K562 (cell line): ENCODE measurements around the gene LIX1L. TPM values are rescaled to one million over a fixed set of nuclear protein-coding genes. Genes with fewer than 3 reads are reported as not detected.
A peak's percentile ranks its signal among the peaks of the same experiment; 100 is the strongest.

Experiments used
- ARNT ChIP-seq, 2 experiments: fragments of 450-650 bp; IDR thresholded peaks; 2 replicates each; pipeline ENCODE4 v1.6.1; 2016; ENCODE audit warnings: mild to moderate bottlenecking in 1 of 2
- MTA1 ChIP-seq: fragments of 450-650 bp; IDR thresholded peaks from 2 replicates; pipeline ENCODE4 v1.6.1; 2017; ENCODE audit warnings: borderline replicate concordance
- NUFIP1 ChIP-seq: fragments of 450-650 bp; IDR thresholded peaks from 2 replicates; pipeline ENCODE4 v1.6.1; 2018; ENCODE audit not compliant: partially characterized antibody
- RFX1 ChIP-seq: fragments of 450-650 bp; IDR thresholded peaks from 2 replicates; pipeline ENCODE4 v1.6.1; 2016; ENCODE audit warnings: mild to moderate bottlenecking, moderate library complexity
- polyA plus RNA-seq, 8 experiments: library from polyadenylated mRNA; depleted of rRNA in 4 of 8; stranded (reverse) in 5 of 8; unstranded in 3 of 8; fragments of >200 nt; fragmentation: Nextera tagmentation in 2 of 8; fragmentation: Illumina TruSeq in 1 of 8; extraction: Ambion mirVana in 2 of 8; extraction: Trizol in 1 of 8; gene quantifications; 2 replicates each; pipeline versions ENCODE4 v1.2.1 to v1.2.3, GENCODE V29; 2011 to 2014; ENCODE audit warnings: inconsistent platforms in 1 of 8, missing spikeins in 1 of 8
- total RNA-seq, 7 experiments: library from RNA; depleted of rRNA in 6 of 7; stranded (reverse); fragments of >200 nt in 6 of 7; fragmentation: Illumina TruSeq in 2 of 7; extraction: Trizol in 2 of 7; gene quantifications; 2 replicates each; pipeline versions ENCODE4 v1.2.1 to v1.2.3, GENCODE V29; 2011 to 2021; ENCODE audit warnings: low replicate concordance in 1 of 7
- TF ChIP-seq, protein P1 (sequence below), 2 experiments: fragments of 450-650 bp in 1 of 2; IDR thresholded peaks; 2 replicates each; pipeline ENCODE4 v1.6.1; 2011 to 2017; ENCODE audit warnings: low read depth in 2 of 2, antibody characterized with exemption in 1 of 2, borderline replicate concordance in 1 of 2, low read length in 1 of 2, mild to moderate bottlenecking in 1 of 2, mixed read lengths in 1 of 2; ENCODE audit not compliant: control insufficient read depth in 1 of 2
- TF ChIP-seq, protein P2 (sequence below): sonication (generic); formaldehyde crosslinking; IDR thresholded peaks from 2 replicates; pipeline ENCODE4 v1.4.0; 2020; ENCODE audit warnings: mild to moderate bottlenecking, missing genetic modification reagents

The LIX1L gene
- total and polyA plus RNA-seq, 9 of the 15 experiments (the other 6 are each of a cell fraction or from before 2014, with no cell fraction given), result 4.6 to 26.5 (median 12.5) TPM

DNA sequence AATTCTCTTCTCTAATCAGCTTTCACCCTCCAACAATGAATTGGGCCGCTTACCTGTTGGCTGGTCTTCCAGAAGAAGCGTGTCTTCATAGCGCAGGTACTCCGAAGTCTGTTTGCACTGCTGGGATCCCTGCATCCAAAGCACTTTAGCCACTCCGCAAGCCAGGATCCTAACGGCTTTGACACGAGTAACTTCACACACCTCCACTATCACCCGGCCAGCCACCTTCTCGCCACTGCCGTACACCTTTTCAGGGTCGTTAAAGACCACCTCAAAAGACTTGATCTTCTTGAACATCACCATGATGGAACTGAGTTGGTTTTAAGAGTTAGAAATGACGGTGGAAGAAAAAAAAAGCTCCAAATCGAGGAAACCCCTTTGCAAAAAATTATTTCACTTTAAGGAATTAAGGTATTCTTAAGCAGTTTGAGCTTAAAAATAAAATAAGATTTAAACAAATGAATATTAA, 38.2 kb upstream of the LIX1L start (continued):
- TF ChIP-seq, protein P1, sequence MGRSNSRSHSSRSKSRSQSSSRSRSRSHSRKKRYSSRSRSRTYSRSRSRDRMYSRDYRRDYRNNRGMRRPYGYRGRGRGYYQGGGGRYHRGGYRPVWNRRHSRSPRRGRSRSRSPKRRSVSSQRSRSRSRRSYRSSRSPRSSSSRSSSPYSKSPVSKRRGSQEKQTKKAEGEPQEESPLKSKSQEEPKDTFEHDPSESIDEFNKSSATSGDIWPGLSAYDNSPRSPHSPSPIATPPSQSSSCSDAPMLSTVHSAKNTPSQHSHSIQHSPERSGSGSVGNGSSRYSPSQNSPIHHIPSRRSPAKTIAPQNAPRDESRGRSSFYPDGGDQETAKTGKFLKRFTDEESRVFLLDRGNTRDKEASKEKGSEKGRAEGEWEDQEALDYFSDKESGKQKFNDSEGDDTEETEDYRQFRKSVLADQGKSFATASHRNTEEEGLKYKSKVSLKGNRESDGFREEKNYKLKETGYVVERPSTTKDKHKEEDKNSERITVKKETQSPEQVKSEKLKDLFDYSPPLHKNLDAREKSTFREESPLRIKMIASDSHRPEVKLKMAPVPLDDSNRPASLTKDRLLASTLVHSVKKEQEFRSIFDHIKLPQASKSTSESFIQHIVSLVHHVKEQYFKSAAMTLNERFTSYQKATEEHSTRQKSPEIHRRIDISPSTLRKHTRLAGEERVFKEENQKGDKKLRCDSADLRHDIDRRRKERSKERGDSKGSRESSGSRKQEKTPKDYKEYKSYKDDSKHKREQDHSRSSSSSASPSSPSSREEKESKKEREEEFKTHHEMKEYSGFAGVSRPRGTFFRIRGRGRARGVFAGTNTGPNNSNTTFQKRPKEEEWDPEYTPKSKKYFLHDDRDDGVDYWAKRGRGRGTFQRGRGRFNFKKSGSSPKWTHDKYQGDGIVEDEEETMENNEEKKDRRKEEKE (IDR thresholded peaks at IDR 0.05; ENCODE audit: borderline replicate concordance in 1 of 2, control insufficient read depth in 1 of 2, low read depth in 2 of 2, low read length in 1 of 2), result 0 out of 4 replicates have a peak, but pooled peaks of 1 of the 2 experiments have one; percentile 60
- TF ChIP-seq RFX1 (0 out of 2 replicates have a peak, but pooled peaks have one; percentile 26), NUFIP1 (no peak), ARNT (IDR thresholded peaks at IDR 0.05) (peak; percentile 72 to 90; a peak in 3 of 4 replicates), MTA1 (0 out of 2 replicates have a peak, but pooled peaks have one; percentile 16)
- TF ChIP-seq, protein P2, sequence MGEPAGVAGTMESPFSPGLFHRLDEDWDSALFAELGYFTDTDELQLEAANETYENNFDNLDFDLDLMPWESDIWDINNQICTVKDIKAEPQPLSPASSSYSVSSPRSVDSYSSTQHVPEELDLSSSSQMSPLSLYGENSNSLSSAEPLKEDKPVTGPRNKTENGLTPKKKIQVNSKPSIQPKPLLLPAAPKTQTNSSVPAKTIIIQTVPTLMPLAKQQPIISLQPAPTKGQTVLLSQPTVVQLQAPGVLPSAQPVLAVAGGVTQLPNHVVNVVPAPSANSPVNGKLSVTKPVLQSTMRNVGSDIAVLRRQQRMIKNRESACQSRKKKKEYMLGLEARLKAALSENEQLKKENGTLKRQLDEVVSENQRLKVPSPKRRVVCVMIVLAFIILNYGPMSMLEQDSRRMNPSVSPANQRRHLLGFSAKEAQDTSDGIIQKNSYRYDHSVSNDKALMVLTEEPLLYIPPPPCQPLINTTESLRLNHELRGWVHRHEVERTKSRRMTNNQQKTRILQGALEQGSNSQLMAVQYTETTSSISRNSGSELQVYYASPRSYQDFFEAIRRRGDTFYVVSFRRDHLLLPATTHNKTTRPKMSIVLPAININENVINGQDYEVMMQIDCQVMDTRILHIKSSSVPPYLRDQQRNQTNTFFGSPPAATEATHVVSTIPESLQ, result no peak
- TF ChIP-seq, all 486 proteins: peak for 53
